Activated T-helper 9 cell treated with anti-CD3 and anti-CD28 coated beads, Interleukin-2, amount 50 U/mL, for 16 hours (primary cell): ENCODE results near the gene ATF7IP2.

ENCODE experiments used
- DNase-seq: peaks from one replicate; pipeline ENCODE4 v3.0.0-alpha.2; 2020; ENCODE audit warnings: low read depth

ATF7IP2 gene

DNA sequence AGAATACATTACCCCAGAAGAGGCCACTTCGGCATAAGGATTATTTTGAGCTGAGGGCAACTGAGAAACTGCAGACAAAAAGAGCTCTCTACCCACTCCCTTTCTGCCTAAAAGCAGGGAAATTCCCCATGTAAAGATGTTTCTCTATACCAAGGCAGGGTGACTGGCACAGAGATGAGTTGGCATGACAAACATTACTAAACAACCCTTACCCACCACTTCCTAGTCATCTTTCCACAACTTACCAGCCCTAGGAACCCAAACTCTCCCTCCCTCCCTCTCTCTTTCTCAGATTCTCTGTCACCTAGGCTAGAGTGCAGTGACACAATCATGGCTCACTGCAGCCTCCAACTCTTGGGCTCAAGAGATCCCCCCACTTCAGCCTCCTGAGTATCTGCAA is 126.0 kb downstream of the ATF7IP2 start:
- no peak for DNase-seq

DNA sequence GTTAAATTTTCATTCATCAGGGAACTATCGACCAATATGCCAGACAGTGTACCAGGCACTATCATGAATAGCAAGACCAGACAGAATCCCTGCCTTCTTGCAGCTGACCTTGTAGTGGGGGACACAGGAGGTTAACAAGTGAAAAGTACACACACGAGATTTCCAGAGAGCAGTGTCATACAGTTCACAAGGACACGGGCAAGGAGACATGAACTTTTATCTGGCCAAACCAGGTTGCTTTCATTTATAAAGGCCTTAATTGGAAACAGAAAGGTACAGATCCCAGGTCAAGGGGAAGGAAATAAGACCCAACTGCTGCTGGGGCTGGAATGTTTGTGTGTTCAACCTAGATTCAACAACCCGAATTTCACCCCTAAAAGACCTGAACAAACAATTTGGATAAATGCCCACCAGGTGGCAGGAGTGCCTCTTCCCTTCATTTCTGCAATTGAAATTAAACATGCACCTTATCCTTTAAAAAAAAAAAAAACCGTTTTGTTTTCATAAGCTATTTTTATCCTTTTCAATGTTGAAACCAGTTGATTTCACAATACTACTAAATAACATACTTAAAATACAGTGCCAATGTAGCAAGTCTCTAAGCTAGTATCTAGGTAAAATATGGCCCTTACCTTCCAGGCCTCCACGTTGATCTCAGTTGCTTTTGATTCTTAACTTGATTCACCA is 128.7 kb downstream of the ATF7IP2 start:
- DNase-seq, result peak; percentile 3

DNA sequence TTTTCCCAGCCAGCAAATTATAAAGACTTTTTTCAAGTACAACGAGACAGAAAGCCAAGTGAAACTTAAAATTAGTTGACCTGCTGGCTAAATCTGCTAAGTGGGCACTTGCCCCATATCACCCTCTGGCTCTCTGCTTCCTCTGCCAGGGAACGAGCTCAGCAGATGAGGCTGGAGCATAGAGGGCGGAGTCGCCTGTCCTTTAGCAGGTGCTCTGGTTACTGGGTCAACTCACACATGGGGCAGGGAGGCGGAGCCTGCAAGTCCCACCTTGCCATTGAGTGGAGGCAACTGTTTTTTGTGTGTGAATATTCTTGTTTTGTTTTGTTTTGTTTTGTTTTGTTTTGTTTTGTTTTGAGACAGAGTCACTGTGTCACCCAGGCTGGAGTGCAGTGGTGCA is 132.0 kb downstream of the ATF7IP2 start:
- no peak for DNase-seq

DNA sequence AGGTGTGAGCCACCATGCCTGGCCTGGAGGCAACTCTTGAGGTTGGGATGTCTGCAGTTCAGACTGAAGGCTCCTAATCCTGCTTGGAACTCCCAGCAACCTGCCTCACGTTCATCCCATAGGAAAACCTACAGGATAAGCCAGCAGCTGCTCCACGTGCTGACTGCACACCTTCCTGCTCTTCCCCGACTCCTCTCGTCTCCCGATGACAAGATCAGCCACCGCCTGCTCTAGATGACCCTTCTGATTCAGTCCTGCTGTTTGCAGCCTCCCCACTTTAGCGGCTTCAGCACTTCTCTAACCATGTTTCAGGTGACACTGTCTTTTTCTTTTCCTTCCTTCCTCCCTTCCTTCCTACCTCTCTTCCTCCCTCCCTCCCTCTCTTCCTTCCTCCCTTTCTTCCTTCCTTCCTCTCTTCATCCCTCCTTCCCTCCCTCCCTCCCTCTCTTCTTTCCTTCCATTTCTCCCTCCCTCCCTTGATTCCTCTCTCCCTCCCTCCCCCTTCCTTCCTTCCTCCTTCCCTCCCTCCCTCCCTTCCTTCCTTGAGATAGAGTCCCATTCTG is 132.7 kb downstream of the ATF7IP2 start:
- no peak for DNase-seq

DNA sequence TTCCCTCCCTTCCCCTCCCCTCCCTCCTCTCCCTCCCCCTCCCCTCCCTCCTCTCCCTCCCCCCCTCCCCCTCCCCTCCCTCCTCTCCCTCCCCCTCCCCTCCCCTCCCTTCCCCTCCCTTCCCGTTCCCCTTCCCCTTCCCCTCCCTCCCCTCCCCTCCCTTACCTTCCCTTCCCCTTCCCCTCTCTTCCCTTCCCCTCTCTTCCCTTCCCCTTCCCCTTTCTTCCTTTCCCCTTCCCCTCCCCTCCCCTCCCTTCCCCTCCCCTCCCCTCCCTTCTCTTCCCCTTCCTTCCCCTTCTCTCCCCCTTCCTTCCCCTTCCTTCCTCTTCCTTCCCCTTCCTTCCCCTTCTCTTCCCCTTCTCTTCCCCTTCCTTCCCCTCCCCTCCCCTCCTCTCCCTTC is 133.4 kb downstream of the ATF7IP2 start:
- DNase-seq, result no peak

DNA sequence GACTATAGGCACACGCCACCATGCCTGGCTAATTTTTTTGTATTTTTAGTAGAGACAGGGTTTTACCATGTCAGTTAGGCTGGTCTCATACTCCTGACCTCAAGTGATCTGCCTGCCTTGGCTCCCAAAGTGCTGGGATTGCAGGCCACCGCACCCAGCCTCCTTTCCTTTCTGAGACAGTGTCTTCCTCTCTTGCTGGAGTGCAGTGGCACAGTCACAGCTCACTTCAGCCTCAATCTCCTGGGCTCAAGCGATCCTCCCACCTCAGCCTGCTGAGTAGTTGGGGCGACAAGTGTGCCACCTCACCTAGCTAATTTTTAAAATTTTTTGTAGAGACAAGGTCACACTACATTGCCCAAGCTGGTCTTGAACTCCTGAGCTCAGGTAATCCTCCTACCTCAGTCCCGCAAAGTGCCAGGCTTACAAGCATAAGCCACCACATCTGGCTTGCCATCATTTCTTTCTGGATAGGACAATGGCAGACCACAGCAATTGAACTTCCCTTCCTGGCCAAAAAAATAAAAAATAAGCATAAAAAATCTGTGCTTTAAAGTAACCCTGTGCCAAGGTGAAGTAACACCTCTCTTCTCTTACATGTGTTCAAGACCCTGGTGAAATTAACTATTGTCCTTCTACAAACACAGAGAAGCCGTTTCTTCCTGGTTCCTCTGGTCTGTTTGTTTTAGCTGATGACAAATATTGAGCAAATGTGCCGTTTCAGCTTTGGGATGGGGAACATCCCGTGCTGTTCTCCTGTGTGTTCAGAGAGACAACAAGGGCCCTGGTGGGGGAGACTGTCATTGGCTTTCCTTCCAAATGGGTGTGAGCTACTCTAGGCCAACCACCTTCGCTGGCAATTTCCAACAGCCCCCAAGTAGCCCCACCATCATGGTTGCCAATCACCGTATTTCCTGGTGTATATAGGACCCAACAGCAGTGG is 134.3 kb downstream of the ATF7IP2 start:
- DNase-seq, result no peak

DNA sequence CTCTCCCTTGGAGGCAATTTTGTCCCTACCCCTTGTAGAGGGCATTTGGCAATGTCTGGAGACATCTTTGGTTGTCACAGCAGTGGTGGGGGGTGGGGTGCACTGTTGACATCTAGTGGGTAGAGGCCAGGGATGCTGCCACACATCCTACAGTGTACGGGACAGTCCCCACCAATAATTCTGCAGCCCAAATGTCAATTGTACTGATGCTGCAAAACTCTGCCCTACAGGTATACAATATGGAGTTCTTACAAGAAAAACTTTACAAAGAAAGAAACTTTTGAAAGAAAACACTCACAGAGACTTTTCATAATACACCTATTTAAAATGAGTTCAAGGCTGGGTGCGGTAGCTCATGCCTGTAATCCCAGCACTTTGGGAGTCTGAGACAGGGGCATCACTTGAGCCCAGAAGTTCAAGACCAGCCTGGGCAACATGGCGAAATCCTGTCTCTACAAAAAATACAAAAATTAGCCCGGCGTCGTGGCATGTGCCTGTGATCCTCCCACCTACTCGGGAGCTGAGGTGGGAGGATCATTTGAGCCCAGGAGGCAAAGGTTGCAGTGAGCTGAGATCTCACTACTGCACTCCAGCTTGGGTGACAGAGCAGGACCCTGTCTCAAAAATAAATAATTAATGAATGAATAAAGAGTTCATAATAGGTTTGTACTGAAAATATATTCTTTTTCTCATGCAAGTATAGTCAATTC is 135.2 kb downstream of the ATF7IP2 start:
- no peak for DNase-seq

DNA sequence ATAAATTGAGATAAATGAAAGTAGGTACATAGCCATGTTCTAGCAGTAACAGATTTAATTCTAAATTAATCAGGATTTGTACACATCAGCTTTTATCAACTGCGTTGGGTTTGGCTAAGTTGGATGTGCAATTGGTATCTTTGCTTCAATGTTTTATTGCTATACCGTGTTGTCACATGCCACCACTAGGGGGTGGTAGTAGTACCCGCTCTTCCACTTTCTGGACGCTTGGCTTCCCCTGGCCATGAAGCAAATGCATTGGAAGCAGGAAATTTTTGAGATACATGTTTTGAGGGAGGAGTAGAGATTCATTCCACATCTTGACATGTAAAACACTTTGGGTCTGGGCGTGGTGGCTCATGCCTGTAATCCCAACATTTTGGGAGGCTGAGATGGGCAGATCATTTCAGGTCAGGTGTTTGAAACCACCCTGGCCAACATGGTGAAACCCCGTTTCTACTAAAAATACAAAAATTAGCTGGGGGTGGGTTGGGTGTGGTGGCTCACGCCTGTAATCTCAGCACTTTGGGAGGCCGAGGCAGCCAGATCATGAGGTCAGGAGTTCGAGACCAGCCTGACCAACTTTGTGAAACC is 135.9 kb downstream of the ATF7IP2 start:
- DNase-seq, result peak; percentile 16

DNA sequence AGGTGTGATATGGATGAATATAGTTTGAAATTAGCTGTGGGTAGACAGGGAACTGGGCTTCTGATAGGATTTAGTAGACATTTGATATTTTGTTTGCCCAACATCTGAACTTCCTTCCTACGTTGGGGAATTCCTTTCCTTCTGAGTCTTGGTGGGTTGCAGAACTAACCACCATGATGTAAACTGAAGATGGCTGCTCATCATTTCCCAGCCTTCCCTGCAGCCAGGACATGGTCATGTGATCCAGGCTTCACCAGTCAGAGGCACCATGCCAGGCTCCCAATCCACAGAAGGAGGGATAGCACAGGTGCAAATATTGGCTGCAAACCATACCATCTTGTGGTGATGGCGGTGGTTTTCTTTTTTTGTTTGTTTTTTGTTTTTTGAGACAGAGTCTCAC is 137.1 kb downstream of the ATF7IP2 start:
- DNase-seq, result no peak

DNA sequence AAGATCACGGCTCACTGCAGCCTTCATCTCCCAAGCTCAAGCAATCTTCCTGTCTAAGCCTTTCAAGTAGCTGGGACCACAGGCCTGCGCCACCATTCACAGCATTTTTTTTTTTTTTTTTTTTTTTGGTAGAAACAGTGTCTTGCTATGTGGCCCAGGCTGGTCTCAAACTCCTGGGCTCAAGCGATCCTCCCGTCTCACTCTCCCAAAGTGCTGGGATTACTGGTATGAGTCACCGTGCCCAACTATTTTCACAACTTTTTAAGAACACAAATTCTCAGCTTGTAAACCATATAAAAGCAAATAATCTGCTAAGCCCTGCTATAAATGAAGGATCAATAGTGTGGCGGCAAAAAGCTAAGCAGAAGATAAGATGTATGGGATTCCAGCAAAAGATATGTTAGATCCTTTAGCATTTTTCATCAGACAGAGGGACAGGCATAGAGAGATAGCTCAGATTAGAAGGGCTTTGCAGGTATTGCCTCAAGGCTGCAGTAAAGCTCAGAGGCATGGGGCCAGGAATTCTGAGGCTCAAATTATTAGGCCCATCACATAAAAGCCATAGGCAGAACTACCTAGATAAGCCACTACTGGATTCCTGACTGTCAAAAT is 139.5 kb downstream of the ATF7IP2 start:
- no peak for DNase-seq

DNA sequence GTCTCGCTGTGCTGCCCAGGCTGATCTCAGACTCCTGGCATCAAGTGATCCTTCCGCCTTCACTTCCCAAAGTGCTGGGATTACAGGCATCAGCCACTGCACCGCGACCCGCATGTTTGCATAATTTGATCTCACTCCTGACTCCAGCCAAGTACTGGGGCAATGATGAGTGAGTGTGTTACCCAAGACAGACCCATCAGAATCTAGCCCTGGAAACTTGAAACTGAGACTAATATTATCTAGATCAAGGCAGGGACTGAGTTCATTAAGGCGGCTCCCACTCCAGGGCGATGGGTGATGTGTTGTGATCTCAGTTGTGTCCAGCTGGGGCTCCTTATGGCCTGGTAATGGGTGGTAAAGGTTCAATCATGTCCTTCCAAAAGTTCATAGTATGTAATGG is 141.1 kb downstream of the ATF7IP2 start:
- no peak for DNase-seq

DNA sequence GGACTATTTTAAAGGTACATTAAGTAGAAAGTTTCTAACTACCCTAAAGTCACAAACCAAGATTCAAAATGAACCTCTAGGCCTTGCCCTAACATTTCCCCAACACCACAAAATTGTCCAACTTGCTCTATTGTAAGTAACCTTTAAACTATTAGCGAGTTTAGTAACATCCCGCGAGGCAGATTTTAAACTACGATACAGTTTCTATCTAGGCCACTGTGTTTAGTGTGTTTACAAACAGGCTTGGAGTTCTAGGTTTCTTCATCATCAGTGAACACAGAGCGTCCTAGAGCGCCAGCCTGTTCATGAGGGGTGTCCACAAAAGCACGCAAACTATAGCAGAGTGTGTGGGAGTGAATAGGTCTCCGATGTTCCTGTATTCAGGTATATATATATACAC is 142.8 kb downstream of the ATF7IP2 start:
- no peak for DNase-seq

DNA sequence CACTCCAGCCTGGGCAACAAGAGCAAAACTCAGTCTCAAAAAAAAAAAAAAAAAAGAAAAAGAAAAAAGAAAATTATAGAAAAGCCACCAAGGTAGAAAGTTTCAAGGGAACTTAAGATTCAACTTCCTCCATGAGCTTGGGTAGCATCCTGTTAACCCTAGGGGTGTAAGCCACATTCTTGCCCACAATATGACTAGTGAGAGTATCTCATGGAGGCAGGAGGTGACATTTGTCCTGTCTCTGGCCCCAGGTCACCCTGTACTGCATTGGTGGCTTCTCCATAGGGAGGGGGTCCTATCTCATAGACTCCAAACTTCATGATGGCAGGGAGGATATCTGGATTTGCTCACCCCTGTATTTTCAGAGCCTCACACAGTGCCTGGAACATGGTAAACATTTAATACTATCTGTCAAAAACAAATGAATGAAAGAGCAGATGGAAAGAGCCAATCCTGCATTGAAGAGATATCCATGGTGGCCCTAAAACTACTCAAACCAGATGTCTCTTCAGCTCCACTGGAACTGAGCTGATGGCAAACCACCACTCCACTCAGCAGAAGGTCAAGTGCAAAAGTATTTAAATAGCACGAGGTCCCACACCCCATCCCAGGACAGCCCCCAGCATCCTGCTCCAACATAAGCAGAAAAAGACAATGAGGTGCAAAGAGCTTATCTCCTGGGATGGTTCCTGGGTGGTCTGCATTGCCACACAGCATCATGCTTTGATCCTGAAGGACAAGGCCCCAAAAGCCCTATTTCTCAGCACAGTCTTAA is 144.2 kb downstream of the ATF7IP2 start:
- DNase-seq, result no peak

DNA sequence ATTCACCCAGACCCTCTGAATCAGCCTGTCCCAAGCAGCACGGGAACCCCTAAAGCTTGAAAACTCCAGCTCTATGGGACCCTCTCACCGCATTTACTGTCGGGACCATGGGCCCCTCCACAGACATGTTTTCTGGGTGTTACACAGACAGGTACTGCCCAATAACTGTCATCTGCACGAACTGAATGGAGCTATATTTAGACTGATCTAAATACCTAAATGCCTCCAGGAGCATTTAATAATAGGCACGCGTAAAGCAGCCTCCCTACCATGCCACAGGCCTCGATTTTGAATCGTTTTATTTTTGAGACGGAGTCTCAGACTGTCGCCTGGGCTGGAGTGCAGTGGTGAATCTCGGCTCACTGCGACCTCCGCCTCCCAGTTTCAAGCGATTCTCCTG is 144.8 kb downstream of the ATF7IP2 start:
- DNase-seq, result no peak

DNA sequence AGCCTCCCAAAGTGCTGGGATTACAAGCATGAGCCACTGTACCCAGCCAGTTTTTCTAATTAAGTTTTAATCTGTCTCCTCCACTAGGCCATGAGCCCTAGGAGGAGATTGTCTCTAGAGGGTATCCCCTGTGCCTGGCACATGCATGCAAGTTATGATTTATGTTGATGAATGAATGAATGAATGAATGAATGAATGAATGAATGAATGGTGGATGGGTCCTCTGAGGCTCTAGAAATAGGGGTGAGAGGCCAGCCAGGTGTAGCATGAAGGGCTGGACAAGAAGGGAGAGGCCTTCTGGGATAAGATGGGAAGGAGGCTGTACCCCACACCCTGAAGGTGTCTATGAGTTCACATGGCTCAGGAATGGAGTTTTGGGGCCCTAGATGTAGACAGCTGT is 145.7 kb downstream of the ATF7IP2 start:
- no peak for DNase-seq
